Osteoblast (primary cell): ENCODE measurements around the gene OFD1. TPM values are rescaled to one million over a fixed set of nuclear protein-coding genes. Genes with fewer than 3 reads are reported as not detected.
A peak's percentile ranks its signal among the peaks of the same experiment; 100 is the strongest.

Experiments
- DNase-seq: peaks from one replicate; pipeline ENCODE4 v3.0.0; 2011; ENCODE audit warnings: low spot score, mixed read lengths; ENCODE audit not compliant: insufficient read length; ENCODE audit errors: missing footprints
- H2AFZ ChIP-seq: 2 replicates; pipeline ENCODE4 v1.6.0; 2011; ENCODE audit warnings: mild to moderate bottlenecking, low read length
- H3K27ac ChIP-seq: 2 replicates; pipeline ENCODE4 v1.5.1; 2011; ENCODE audit warnings: mild to moderate bottlenecking, low read depth, low read length, moderate library complexity
- H3K27me3 ChIP-seq: 2 replicates; pipeline ENCODE4 v1.6.0; 2012; ENCODE audit warnings: mild to moderate bottlenecking, control low read depth, inconsistent platforms, low read length, moderate library complexity; ENCODE audit not compliant: insufficient read depth
- H3K36me3 ChIP-seq: 2 replicates; pipeline ENCODE4 v1.5.1; 2011; ENCODE audit warnings: mild to moderate bottlenecking, low read length, control low read depth, moderate library complexity; ENCODE audit not compliant: insufficient read depth
- H3K4me1 ChIP-seq: 2 replicates; pipeline ENCODE4 v1.5.1; 2011; ENCODE audit warnings: mild to moderate bottlenecking, low read length, control low read depth, moderate library complexity; ENCODE audit not compliant: insufficient read depth
- H3K4me2 ChIP-seq: 2 replicates; pipeline ENCODE4 v1.6.0; 2011; ENCODE audit warnings: mild to moderate bottlenecking, low read length; ENCODE audit not compliant: insufficient read depth
- H3K4me3 ChIP-seq: fragments of 200-600 bp; sonication (generic); 3 replicates; pipeline ENCODE4 v1.5.1; 2012; ENCODE audit warnings: mild to moderate bottlenecking, low read length, inconsistent platforms; ENCODE audit not compliant: insufficient read depth
- H3K79me2 ChIP-seq: 2 replicates; pipeline ENCODE4 v1.6.0; 2012; ENCODE audit warnings: mild to moderate bottlenecking, low read length, control low read depth, inconsistent platforms; ENCODE audit not compliant: insufficient read depth
- H3K9me3 ChIP-seq: 2 replicates; pipeline ENCODE4 v1.5.1; 2011; ENCODE audit warnings: low read depth, low read length, control low read depth
- H4K20me1 ChIP-seq: 2 replicates; pipeline ENCODE4 v1.6.0; 2012; ENCODE audit warnings: mild to moderate bottlenecking, low read length, control low read depth; ENCODE audit not compliant: insufficient read depth
- CTCF ChIP-seq: IDR thresholded peaks from 2 replicates; pipeline ENCODE4 v1.5.1; 2011; ENCODE audit warnings: mild to moderate bottlenecking, low read depth, low read length, moderate library complexity; ENCODE audit errors: extremely low read depth
- total RNA-seq: library from RNA; depleted of rRNA; stranded (reverse); fragments of >200 nt; gene quantifications from 2 replicates; pipeline ENCODE4 v1.2.3, GENCODE V29; 2012

The OFD1 gene
- total RNA-seq, 1 donor, result 15.9 TPM

DNA sequence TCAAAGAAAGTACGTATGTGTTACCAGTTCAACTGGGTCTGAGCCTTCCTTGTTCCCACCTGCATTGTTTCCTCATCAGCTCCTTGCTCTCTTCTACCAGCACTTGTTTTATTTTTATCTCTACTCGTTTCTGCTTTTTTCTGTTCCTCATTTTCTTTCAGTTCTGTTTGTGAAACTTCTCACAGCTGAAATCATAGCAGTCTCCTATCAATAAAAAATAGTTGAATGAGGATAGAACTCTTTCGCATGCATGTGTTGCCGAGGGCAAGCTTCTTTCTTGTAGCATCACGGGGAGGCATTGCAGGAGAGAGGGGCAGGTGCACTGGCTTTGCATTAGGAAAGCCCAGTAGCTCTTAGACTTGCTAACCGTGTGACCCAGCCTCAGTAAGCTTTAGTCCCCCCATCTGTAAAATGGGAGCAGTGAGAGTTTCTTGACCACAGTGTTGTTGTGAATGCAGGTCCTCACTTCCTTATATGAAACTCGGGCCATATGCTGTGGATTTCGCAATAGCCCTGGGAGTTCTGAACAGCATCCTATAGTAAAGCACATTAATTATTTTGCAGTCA lies 24.7 kb downstream of the OFD1 start:
- Histone ChIP-seq H3K27ac (no peak overlapping the region), H3K36me3 (peaks cover 35% of the 10 kb centered on the region), H3K4me2 (no peak overlapping the region), H3K4me1 (no peaks in the 10 kb centered on the region), H3K9me3 (no peaks in the 10 kb centered on the region), H2AFZ (no peak overlapping the region), H4K20me1 (no peaks in the 10 kb centered on the region), H3K79me2 (no peaks in the 10 kb centered on the region), H3K27me3 (no peaks in the 10 kb centered on the region), H3K4me3 (no peak overlapping the region)
- DNase-seq, result no peak
- TF ChIP-seq CTCF, result no peak

GRCh38 chrX:13760426-13760825 lies 25.9 kb downstream of the OFD1 start:
- no peaks in the 10 kb centered on the region for H3K79me2 ChIP-seq
- no peak overlapping the region for H2AFZ ChIP-seq
- no peak overlapping the region for H3K4me3 ChIP-seq
- no peaks in the 10 kb centered on the region for H3K9me3 ChIP-seq
- H3K36me3 ChIP-seq, result peaks cover 35% of the 10 kb centered on the region
- H3K27ac ChIP-seq, result no peak overlapping the region
- no peaks in the 10 kb centered on the region for H4K20me1 ChIP-seq
- H3K4me1 ChIP-seq, result no peaks in the 10 kb centered on the region
- H3K4me2 ChIP-seq, result no peak overlapping the region
- DNase-seq, result no peak
- no peak for TF ChIP-seq CTCF
- no peaks in the 10 kb centered on the region for H3K27me3 ChIP-seq

DNA sequence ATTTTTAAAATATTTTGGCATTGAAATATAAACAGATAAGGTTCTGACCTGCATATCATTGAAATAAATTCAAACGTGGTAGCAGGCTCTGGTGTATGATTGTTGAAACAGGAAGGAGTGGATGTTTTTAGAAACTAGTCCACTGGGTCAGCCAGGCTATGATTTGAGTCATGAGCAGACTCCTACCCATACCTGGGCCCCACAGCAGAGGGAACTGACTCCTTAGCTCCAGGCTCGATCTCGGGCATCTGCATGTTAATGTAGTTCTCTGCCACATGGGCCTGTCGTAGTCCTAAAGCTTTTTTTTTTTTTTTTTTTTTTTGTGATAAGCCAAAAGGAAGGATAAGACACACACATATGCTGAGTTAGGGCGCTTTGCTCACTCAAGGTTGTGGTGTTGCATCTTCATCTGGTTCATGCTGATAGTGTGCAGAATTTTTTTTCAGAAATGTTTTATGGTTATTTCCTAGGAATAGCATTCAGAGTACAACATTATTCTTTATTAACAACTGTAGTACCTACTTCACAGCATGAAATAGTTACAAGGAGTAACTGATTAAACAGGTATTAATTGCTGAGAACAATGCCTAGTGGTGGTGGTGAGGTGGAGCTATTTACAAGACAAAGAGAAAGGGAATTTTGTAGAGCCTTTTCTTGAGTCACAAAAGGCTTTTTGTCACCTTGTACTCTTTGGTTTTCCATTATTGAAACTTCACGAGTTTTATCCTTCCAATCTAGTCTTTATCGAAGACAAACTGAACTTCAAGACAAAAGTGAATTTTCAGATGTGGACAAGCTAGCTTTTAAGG lies 27.3 kb downstream of the OFD1 start:
- Histone ChIP-seq H3K79me2 (no peaks in the 10 kb centered on the region), H3K4me2 (no peak overlapping the region), H3K4me3 (no peak overlapping the region), H3K36me3 (peaks cover 33% of the 10 kb centered on the region), H2AFZ (no peak overlapping the region), H3K4me1 (no peaks in the 10 kb centered on the region), H4K20me1 (no peaks in the 10 kb centered on the region), H3K27ac (no peak overlapping the region), H3K27me3 (no peaks in the 10 kb centered on the region), H3K9me3 (no peaks in the 10 kb centered on the region)
- no peak for TF ChIP-seq CTCF
- peak; percentile 47 for DNase-seq

GRCh38 chrX:13763489-13763888 lies 28.9 kb downstream of the OFD1 start:
- no peak for DNase-seq
- TF ChIP-seq CTCF, result no peak
- Histone ChIP-seq H3K36me3 (peaks cover 25% of the 10 kb centered on the region), H3K27ac (no peak overlapping the region), H3K4me3 (no peak overlapping the region), H3K9me3 (no peaks in the 10 kb centered on the region), H4K20me1 (no peaks in the 10 kb centered on the region), H3K4me2 (no peak overlapping the region), H3K27me3 (no peaks in the 10 kb centered on the region), H3K79me2 (no peaks in the 10 kb centered on the region), H3K4me1 (no peaks in the 10 kb centered on the region), H2AFZ (no peak overlapping the region)
